HepG2 (cell line): ENCODE results near the gene C9. TPM values are rescaled to one million over a fixed set of nuclear protein-coding genes. Genes with fewer than 3 reads are reported as not detected.

Experiments used
- ATAC-seq: fragments of 200-7000 bp; cut with Tn5 transposase; 3 replicates; pipeline ENCODE4 v1.9.1; 2020; ENCODE audit warnings: mild to moderate bottlenecking, moderate library complexity
- BruUV-seq: library from RNA; stranded (reverse); fragments of 400-500 nt; replicated peaks from 2 replicates; lab custom pipeline; 2021; lab: Mats Ljungman, UMichigan
- CTCF ChIA-PET: fragments of 300-600 bp; formaldehyde crosslinking; extraction: SDS; loops from one replicate; lab custom pipeline; 2021; ENCODE audit warnings: low total read pairs, inconsistent platforms, low intra/inter-chr PET ratio; lab: Yijun Ruan, JAX
- POLR2A ChIA-PET: fragments of 350-600 bp; sonication (Branson Sonifier 250); formaldehyde crosslinking; loops from one replicate; lab custom pipeline; 2020; ENCODE audit warnings: antibody characterized with exemption, inconsistent platforms; lab: Yijun Ruan, JAX
- DNase-seq: peaks from one replicate; pipeline ENCODE4 v3.0.0-alpha.2; 2015; ENCODE audit warnings: low spot score
- FAIRE-seq: peaks from 3 replicates; lab custom pipeline; 2011; peaks lifted over from hg19 to GRCh38; lab: Jason Lieb, UNC
- H2AFZ ChIP-seq: one replicate; pipeline ENCODE4 v1.6.1; 2011; ENCODE audit warnings: low read length, inconsistent platforms
- H3K27ac ChIP-seq: fragments of 300-600 bp; 3 replicates; pipeline ENCODE4 v1.8.0; 2011; ENCODE audit warnings: mixed run types, mild to moderate bottlenecking, mixed read lengths, low read length, inconsistent platforms; ENCODE audit not compliant: insufficient read depth; ENCODE audit errors: extremely low read length
- H3K27me3 ChIP-seq, 2 experiments: fragments of 200-600 bp in 1 of 2; 2 replicates in 1 of 2; 3 replicates in 1 of 2; pipeline versions ENCODE4 v1.6.0 to v1.8.0; 2011; ENCODE audit warnings: low read length in 2 of 2, mild to moderate bottlenecking in 2 of 2, moderate library complexity in 2 of 2, inconsistent platforms in 1 of 2; ENCODE audit not compliant: insufficient read depth in 2 of 2, control insufficient read depth in 1 of 2
- H3K36me3 ChIP-seq, 2 experiments: fragments of 200-600 bp in 1 of 2; replicated peaks in 1 of 2; 2 replicates in 1 of 2; 3 replicates in 1 of 2; pipeline versions ENCODE4 v1.5.1 to v1.8.0; 2011; ENCODE audit warnings: low read length in 2 of 2, inconsistent platforms in 1 of 2; ENCODE audit not compliant: insufficient read depth in 2 of 2, control insufficient read depth in 1 of 2
- H3K4me1 ChIP-seq: 2 replicates; pipeline ENCODE4 v1.5.1; 2012; ENCODE audit warnings: low read length, inconsistent platforms; ENCODE audit not compliant: insufficient read depth
- H3K4me2 ChIP-seq: 2 replicates; pipeline ENCODE4 v1.6.0; 2011; ENCODE audit warnings: low read depth, low read length, inconsistent platforms
- H3K4me3 ChIP-seq, 3 experiments: fragments of 200-600 bp in 1 of 3; sonication (generic), shearing (Covaris generic) in 1 of 3; replicated peaks in 1 of 3; 2 replicates each; pipeline ENCODE4 v1.5.1; 2011 to 2016; ENCODE audit warnings: low read length in 3 of 3, inconsistent platforms in 2 of 3, low read depth in 2 of 3, mild to moderate bottlenecking in 2 of 3, control low read depth in 1 of 3, mixed read lengths in 1 of 3; ENCODE audit not compliant: insufficient read depth in 1 of 3
- H3K79me2 ChIP-seq: one replicate; pipeline ENCODE4 v1.6.1; 2011; ENCODE audit warnings: low read length, inconsistent platforms; ENCODE audit not compliant: insufficient read depth
- H3K9ac ChIP-seq: 2 replicates; pipeline ENCODE4 v1.6.0; 2011; ENCODE audit warnings: mild to moderate bottlenecking, low read depth, low read length, inconsistent platforms; ENCODE audit not compliant: insufficient read depth
- H3K9me3 ChIP-seq: 2 replicates; pipeline ENCODE4 v1.5.1; 2012; ENCODE audit warnings: mild to moderate bottlenecking, low read length
- H4K20me1 ChIP-seq: 2 replicates; pipeline ENCODE4 v1.6.0; 2011; ENCODE audit warnings: inconsistent platforms, mild to moderate bottlenecking, low read length, moderate library complexity; ENCODE audit not compliant: insufficient read depth
- CERS6 ChIP-seq: sonication (generic); formaldehyde crosslinking; IDR thresholded peaks from 2 replicates; pipeline ENCODE4 v1.5.0; 2020; ENCODE audit warnings: missing genetic modification reagents
- EHMT2 ChIP-seq: fragments of 200-600 bp; sonication (generic); IDR thresholded peaks from 2 replicates; pipeline ENCODE4 v1.7.0; 2017; ENCODE audit warnings: antibody characterized with exemption, low read depth, low read length, borderline replicate concordance
- ELF1 ChIP-seq: sonication (generic); formaldehyde crosslinking; IDR thresholded peaks from 2 replicates; pipeline ENCODE4 v1.4.0; 2020; ENCODE audit warnings: missing genetic modification reagents
- GATAD2A ChIP-seq: IDR thresholded peaks from 2 replicates; pipeline ENCODE4 v1.6.1; 2016
- HOMEZ ChIP-seq: IDR thresholded peaks from 2 replicates; pipeline ENCODE4 v1.6.1; 2016; ENCODE audit warnings: low read depth
- KLF9 ChIP-seq: IDR thresholded peaks from 2 replicates; pipeline ENCODE4 v1.6.1; 2016; ENCODE audit warnings: low read depth
- MAFG ChIP-seq: sonication (generic); formaldehyde crosslinking; IDR thresholded peaks from 2 replicates; pipeline ENCODE4 v1.5.1; 2020; ENCODE audit warnings: mild to moderate bottlenecking, missing genetic modification reagents
- PHF21A ChIP-seq: sonication (generic); formaldehyde crosslinking; IDR thresholded peaks from 2 replicates; pipeline ENCODE4 v1.5.0; 2020; ENCODE audit warnings: mild to moderate bottlenecking, missing genetic modification reagents
- SETDB1 ChIP-seq: sonication (generic); formaldehyde crosslinking; IDR thresholded peaks from 2 replicates; pipeline ENCODE4 v1.5.1; 2020; ENCODE audit warnings: missing genetic modification reagents, mild to moderate bottlenecking, borderline replicate concordance
- TMF1 ChIP-seq: sonication (generic); formaldehyde crosslinking; IDR thresholded peaks from 2 replicates; pipeline ENCODE4 v1.8.1; 2022; ENCODE audit warnings: low read depth, missing genetic modification reagents
- ZBTB46 ChIP-seq: sonication (generic); formaldehyde crosslinking; IDR thresholded peaks from 2 replicates; pipeline ENCODE4 v1.4.0; 2020; ENCODE audit warnings: mild to moderate bottlenecking, missing genetic modification reagents, borderline replicate concordance
- ZNF18 ChIP-seq: sonication (generic); formaldehyde crosslinking; IDR thresholded peaks from 2 replicates; pipeline ENCODE4 v1.8.0; 2022; ENCODE audit warnings: mild to moderate bottlenecking, missing genetic modification reagents; ENCODE audit not compliant: insufficient replicate concordance
- ZNF251 ChIP-seq: sonication (generic); formaldehyde crosslinking; IDR thresholded peaks from 2 replicates; pipeline ENCODE4 v1.9.0; 2021; ENCODE audit warnings: mild to moderate bottlenecking, missing genetic modification reagents
- ZNF362 ChIP-seq: sonication (generic); formaldehyde crosslinking; IDR thresholded peaks from 2 replicates; pipeline ENCODE4 v1.4.0; 2020; ENCODE audit warnings: missing genetic modification reagents, mild to moderate bottlenecking, borderline replicate concordance
- ZNF879 ChIP-seq: sonication (generic); formaldehyde crosslinking; IDR thresholded peaks from 2 replicates; pipeline ENCODE4 v1.8.1; 2023; ENCODE audit warnings: missing genetic modification reagents
- WGBS: methylation state at CpG from one replicate; pipeline ENCODE4 v1.1.6; 2017; ENCODE audit warnings: low lambda C conversion rate; 5-methylcytosine and 5-hydroxymethylcytosine counted together
- in situ Hi-C: cut with HindIII; loops from 2 replicates; pipeline ENCODE4 v1.10.0; 2017; ENCODE audit warnings: low pct_unique_long_range_greater_than_20kb; ENCODE audit not compliant: extremely low pct_ligation_motif_present
- intact Hi-C: fragments of 100-400 bp; cut with micrococcal nuclease; formaldehyde crosslinking; loops from one replicate; pipeline ENCODE4 v1.10.0; 2022; ENCODE audit not compliant: unreplicated experiment
- polyA plus RNA-seq, 8 experiments: library from polyadenylated mRNA; depleted of rRNA in 3 of 8; stranded (reverse) in 7 of 8; unstranded in 1 of 8; fragments of >200 nt; fragmentation: Illumina TruSeq in 4 of 8; extraction: Trizol in 4 of 8; gene quantifications; 2 replicates each; pipeline versions ENCODE4 v1.2.1 to v1.2.3, GENCODE V29; 2011 to 2016; ENCODE audit warnings: low read depth in 4 of 8, missing spikeins in 1 of 8, mixed read lengths in 1 of 8; ENCODE audit not compliant: insufficient read depth in 1 of 8
- total RNA-seq, 5 experiments: library from RNA; depleted of rRNA; stranded (reverse); fragments of >200 nt; fragmentation: Illumina TruSeq; extraction: Trizol; gene quantifications; 2 replicates each; pipeline ENCODE4 v1.2.3, GENCODE V29; 2016; ENCODE audit warnings: low read depth in 1 of 5

C9 gene
- total and polyA plus RNA-seq, 2 of the 13 experiments (the other 11 are each of a cell fraction or from before 2014, with no cell fraction given), result not detected

- H3K4me3 ChIP-seq, result no peak overlapping the region
- BruUV-seq, result no TSS peak
- no peaks in the 10 kb centered on the region for H3K36me3 ChIP-seq
- H3K9ac ChIP-seq, result no peak overlapping the region
- no peak for FAIRE-seq
- no peaks in the 10 kb centered on the region for H3K9me3 ChIP-seq
- H3K4me2 ChIP-seq, result no peak overlapping the region
- H3K27me3 ChIP-seq, result no peaks in the 10 kb centered on the region
- no peak for DNase-seq
- no peak for TF ChIP-seq ELF1 (CRISPR knock-in tag)
- no peak for TF ChIP-seq ZNF362 (CRISPR knock-in tag)
- TF ChIP-seq EHMT2, result no peak
- no peak for TF ChIP-seq HOMEZ (CRISPR knock-in tag)
- no peak for TF ChIP-seq GATAD2A (CRISPR knock-in tag)
- TF ChIP-seq KLF9 (CRISPR knock-in tag), result no peak
- no peak for TF ChIP-seq ZNF251 (CRISPR knock-in tag)
- TF ChIP-seq ZNF18 (CRISPR knock-in tag), result no peak
- TF ChIP-seq TMF1 (CRISPR knock-in tag), result no peak
- TF ChIP-seq MAFG, result no peak
- no peak for TF ChIP-seq ZNF879 (CRISPR knock-in tag)
- TF ChIP-seq PHF21A, result no peak
- no peak for TF ChIP-seq ZBTB46 (CRISPR knock-in tag)
- TF ChIP-seq SETDB1 (CRISPR knock-in tag), result no peak
- TF ChIP-seq CERS6 (CRISPR knock-in tag), result no peak
- TF ChIP-seq, all 625 proteins: peak for 0
- H3K79me2 ChIP-seq, result no peaks in the 10 kb centered on the region
- intact Hi-C loops, result no loop called here
- no peak for ATAC-seq
- no peak overlapping the region for H3K27ac ChIP-seq
- ChIA-PET CTCF (no interaction called here), POLR2A (no interaction called here)
- peaks cover 6% of the 10 kb centered on the region for H3K4me1 ChIP-seq
- no peaks in the 10 kb centered on the region for H4K20me1 ChIP-seq
- in situ Hi-C loops, result no loop called here
- no peak overlapping the region for H2AFZ ChIP-seq
- WGBS, result 16% methylated on average over 1 of the region's 1 CpG
These were observed 127.6 kb downstream of the C9 start for GRCh38 chr5:39236718-39237117.
